ENCODE measurements around the gene PPM1D. TPM values are rescaled to one million over a fixed set of nuclear protein-coding genes. Genes with fewer than 3 reads are reported as not detected.

Gene PPM1D
- total RNA-seq, 1 donor from 2014 or later, result 14.2 TPM

DNA sequence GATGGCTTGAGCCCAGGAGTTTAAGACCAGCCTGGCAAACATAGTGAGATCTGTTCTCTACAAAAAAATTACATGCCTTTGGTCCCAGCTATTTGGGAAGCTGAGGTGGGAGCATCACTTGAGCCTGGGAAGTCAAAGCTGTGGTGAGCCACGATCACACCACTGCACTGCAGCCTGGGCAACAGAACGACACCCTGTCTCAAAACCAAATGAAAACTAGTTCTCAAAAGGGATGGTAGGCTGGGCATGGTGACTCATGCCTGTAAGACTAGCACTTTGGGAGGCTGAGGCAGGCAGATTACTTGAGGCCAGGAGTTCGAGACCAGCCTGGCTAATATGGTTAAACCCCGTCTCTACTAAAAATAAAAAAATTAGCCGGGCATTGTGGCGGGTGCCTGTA is 31.1 kb downstream of the PPM1D start:
- H3K4me3 ChIP-seq (ENCODE audit: low read depth, low read length), result no peak overlapping the region
- H3K27me3 ChIP-seq (ENCODE audit: control insufficient read depth, insufficient read depth, low read length), result no peaks in the 10 kb centered on the region
- H3K36me3 ChIP-seq (ENCODE audit: control insufficient read depth, insufficient read depth, low read length), result no peaks in the 10 kb centered on the region
- no peak for DNase-seq (ENCODE audit: low read depth)
- TF ChIP-seq, protein P1, sequence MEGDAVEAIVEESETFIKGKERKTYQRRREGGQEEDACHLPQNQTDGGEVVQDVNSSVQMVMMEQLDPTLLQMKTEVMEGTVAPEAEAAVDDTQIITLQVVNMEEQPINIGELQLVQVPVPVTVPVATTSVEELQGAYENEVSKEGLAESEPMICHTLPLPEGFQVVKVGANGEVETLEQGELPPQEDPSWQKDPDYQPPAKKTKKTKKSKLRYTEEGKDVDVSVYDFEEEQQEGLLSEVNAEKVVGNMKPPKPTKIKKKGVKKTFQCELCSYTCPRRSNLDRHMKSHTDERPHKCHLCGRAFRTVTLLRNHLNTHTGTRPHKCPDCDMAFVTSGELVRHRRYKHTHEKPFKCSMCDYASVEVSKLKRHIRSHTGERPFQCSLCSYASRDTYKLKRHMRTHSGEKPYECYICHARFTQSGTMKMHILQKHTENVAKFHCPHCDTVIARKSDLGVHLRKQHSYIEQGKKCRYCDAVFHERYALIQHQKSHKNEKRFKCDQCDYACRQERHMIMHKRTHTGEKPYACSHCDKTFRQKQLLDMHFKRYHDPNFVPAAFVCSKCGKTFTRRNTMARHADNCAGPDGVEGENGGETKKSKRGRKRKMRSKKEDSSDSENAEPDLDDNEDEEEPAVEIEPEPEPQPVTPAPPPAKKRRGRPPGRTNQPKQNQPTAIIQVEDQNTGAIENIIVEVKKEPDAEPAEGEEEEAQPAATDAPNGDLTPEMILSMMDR (IDR thresholded peaks at IDR 0.05; ENCODE audit: insufficient read depth, low read length, poor library complexity, severe bottlenecking), result no peak

DNA sequence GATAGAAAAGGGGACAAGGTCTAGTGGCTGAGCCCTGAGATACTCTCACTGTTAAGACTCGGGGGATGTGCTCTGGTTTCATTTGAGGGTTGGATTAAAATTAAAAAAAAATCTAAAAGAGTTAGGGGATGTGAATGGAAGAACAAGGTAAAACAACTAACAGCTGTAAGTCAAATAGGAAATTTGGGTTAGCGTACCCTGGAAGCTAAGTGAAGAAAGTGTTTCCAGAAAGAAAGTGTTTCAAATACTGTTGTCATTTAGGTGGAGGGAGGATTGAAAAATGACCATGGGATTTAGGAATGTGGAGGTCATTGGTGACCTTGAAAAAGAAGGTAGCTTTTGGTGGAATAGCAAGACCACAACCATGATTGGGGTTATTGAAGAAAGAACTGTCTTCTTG is 37.7 kb downstream of the PPM1D start:
- H3K27me3 ChIP-seq (ENCODE audit: control insufficient read depth, insufficient read depth, low read length), result no peaks in the 10 kb centered on the region
- no peak for DNase-seq (ENCODE audit: low read depth)
- TF ChIP-seq, protein P1 (IDR thresholded peaks at IDR 0.05; ENCODE audit: insufficient read depth, low read length, poor library complexity, severe bottlenecking), result no peak
- H3K36me3 ChIP-seq (ENCODE audit: control insufficient read depth, insufficient read depth, low read length), result no peaks in the 10 kb centered on the region
- H3K4me3 ChIP-seq (ENCODE audit: low read depth, low read length), result no peak overlapping the region

DNA sequence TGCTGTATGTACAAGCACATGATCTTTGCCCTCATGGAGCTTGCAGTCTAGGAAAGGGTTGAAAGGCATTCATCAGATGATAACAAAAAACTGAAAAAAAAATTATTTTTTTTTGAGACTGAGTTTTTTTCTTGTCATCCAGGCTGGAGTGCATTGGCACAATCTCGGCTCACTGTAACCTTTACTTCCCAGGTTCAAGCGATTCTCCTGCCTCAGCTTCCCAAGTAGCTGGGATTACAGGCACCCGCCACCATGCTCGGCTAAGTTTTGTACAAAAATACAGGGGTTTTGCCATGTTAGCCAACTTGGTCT is 39.0 kb downstream of the PPM1D start:
- Histone ChIP-seq H3K4me3 (ENCODE audit: low read depth, low read length) (no peak overlapping the region), H3K27me3 (ENCODE audit: control insufficient read depth, insufficient read depth, low read length) (no peaks in the 10 kb centered on the region), H3K36me3 (ENCODE audit: control insufficient read depth, insufficient read depth, low read length) (no peaks in the 10 kb centered on the region)
- no peak for DNase-seq (ENCODE audit: low read depth)
- TF ChIP-seq, protein P1 (IDR thresholded peaks at IDR 0.05; ENCODE audit: insufficient read depth, low read length, poor library complexity, severe bottlenecking), result no peak

DNA sequence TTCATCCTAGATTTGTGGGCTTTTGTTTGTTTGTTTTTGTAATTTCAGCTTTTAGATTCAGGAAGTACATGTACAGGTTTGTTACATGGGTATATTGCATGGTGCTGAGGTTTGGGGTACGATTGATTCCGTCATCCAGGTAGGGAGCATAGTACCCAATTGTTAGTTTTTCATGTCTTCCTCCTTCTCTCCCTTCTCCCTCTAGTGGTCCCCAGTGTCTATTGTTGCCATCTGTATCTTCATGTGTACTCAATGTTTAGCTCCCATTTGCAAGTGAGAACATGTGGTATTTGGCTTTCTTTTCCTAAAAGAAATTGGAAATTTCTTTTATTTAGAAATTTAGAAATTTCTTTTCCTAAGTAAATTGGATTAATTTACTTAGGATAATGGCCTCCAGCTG is 40.5 kb downstream of the PPM1D start:
- Histone ChIP-seq H3K4me3 (ENCODE audit: low read depth, low read length) (no peak overlapping the region), H3K27me3 (ENCODE audit: control insufficient read depth, insufficient read depth, low read length) (no peaks in the 10 kb centered on the region), H3K36me3 (ENCODE audit: control insufficient read depth, insufficient read depth, low read length) (no peaks in the 10 kb centered on the region)
- no peak for DNase-seq (ENCODE audit: low read depth)
- TF ChIP-seq, protein P1 (IDR thresholded peaks at IDR 0.05; ENCODE audit: insufficient read depth, low read length, poor library complexity, severe bottlenecking), result peak; percentile 58

DNA sequence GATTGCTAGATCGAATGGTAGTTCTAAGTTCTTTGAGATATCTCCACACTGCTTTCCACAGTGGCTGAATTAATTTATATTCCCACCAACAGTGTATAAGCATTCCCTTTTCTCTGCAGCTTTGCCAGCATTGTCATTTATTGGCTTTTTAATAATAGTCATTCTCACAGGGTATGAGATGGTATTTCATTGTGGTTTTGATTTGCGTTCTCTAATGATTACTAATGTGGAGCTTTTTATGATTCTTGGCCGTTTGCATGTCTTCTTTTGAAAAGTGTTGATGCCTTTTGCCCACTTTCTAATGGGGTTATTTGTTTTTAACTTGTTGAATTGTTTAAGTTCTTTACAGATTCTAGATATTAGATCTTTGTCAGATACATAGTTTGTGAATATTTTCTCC is 41.1 kb downstream of the PPM1D start:
- TF ChIP-seq, protein P1 (IDR thresholded peaks at IDR 0.05; ENCODE audit: insufficient read depth, low read length, poor library complexity, severe bottlenecking), result no peak
- no peak overlapping the region for H3K4me3 ChIP-seq (ENCODE audit: low read depth, low read length)
- no peak for DNase-seq (ENCODE audit: low read depth)
- no peaks in the 10 kb centered on the region for H3K27me3 ChIP-seq (ENCODE audit: control insufficient read depth, insufficient read depth, low read length)
- H3K36me3 ChIP-seq (ENCODE audit: control insufficient read depth, insufficient read depth, low read length), result no peaks in the 10 kb centered on the region

DNA sequence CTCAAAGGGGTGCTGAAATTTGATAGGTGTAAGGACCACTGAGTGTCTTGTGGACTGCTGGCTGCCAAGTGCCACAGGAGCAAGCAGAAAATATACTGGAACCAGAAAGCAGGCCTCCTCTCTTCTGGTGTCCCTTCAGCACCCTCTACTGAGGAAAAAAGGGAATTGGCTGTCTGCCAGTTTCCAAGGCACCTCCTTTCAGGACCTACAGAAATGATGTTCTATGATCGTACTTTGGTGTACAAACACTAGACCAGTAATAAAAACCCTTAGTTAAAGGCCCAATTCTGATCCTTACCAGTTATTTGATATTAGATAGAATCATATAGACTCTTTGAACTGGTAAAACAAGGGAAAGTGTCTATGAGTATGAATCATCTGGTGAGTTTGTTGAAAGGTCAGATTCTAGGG is 41.8 kb downstream of the PPM1D start:
- Histone ChIP-seq H3K36me3 (ENCODE audit: control insufficient read depth, insufficient read depth, low read length) (no peaks in the 10 kb centered on the region), H3K4me3 (ENCODE audit: low read depth, low read length) (no peak overlapping the region), H3K27me3 (ENCODE audit: control insufficient read depth, insufficient read depth, low read length) (no peaks in the 10 kb centered on the region)
- TF ChIP-seq, protein P1 (IDR thresholded peaks at IDR 0.05; ENCODE audit: insufficient read depth, low read length, poor library complexity, severe bottlenecking), result peak; percentile 63
- DNase-seq (ENCODE audit: low read depth), result peak; percentile 26
